Right renal cortex interstitium (tissue), 3 donors: ENCODE results near the gene NR5A1. TPM values are rescaled to one million over a fixed set of nuclear protein-coding genes. Genes with fewer than 3 reads are reported as not detected.

ENCODE experiments used
- DNase-seq, 3 donors: peaks; one replicate each; pipeline ENCODE4 v3.0.0-alpha.2; 2013; ENCODE audit warnings: low read depth in 3 of 3, low spot score in 2 of 3
- polyA plus RNA-seq, 3 donors: library from polyadenylated mRNA; unstranded; fragments of 120-200 nt; gene quantifications; one replicate each; pipeline ENCODE4 v1.2.1, GENCODE V29; 2013; ENCODE audit not compliant: insufficient read length in 3 of 3

The NR5A1 gene
- under 1 TPM in 1 of 3 donors, not detected in 2; 0.11 TPM for polyA plus RNA-seq

GRCh38 chr9:124506931-124507879 is at the start of gene NR5A1:
Gene NR5A1 (minus strand): TSS chr9:124507399. CDS start chr9:124503395, 4,004 bp downstream.
- DNase-seq, result no peak

- DNase-seq, result no peak
These were observed 47.8 kb upstream of the NR5A1 start for GRCh38 chr9:124555043-124555442.

- no peak for DNase-seq
These were observed 46.5 kb upstream of the NR5A1 start for GRCh38 chr9:124553738-124554137.

- DNase-seq, result no peak
These were observed 45.0 kb upstream of the NR5A1 start for GRCh38 chr9:124552273-124552605.

GRCh38 chr9:124551472-124552272 is 44.5 kb upstream of the NR5A1 start:
- peak; percentile 16 to 31 (median 24) for DNase-seq

GRCh38 chr9:124550072-124550471 is 42.9 kb upstream of the NR5A1 start:
- DNase-seq, result no peak

GRCh38 chr9:124549016-124549415 is 41.8 kb upstream of the NR5A1 start:
- DNase-seq, result no peak

- DNase-seq, result no peak
These were observed 37.3 kb upstream of the NR5A1 start for GRCh38 chr9:124544535-124544934.

- no peak for DNase-seq
These were observed 34.6 kb upstream of the NR5A1 start for GRCh38 chr9:124541824-124542223.

GRCh38 chr9:124537926-124538325 is 30.7 kb upstream of the NR5A1 start:
- DNase-seq, result no peak

- no peak for DNase-seq
These were observed 28.6 kb upstream of the NR5A1 start for GRCh38 chr9:124535846-124536245.

- no peak for DNase-seq
These were observed 25.7 kb upstream of the NR5A1 start for GRCh38 chr9:124532897-124533296.

GRCh38 chr9:124531115-124531514 is 23.9 kb upstream of the NR5A1 start:
- DNase-seq, result no peak

- no peak for DNase-seq
These were observed 23.0 kb upstream of the NR5A1 start for GRCh38 chr9:124530246-124530645.

GRCh38 chr9:124527781-124528180 is 20.6 kb upstream of the NR5A1 start:
- DNase-seq, result no peak

GRCh38 chr9:124526174-124526573 is 19.0 kb upstream of the NR5A1 start:
- DNase-seq, result no peak

GRCh38 chr9:124522121-124523098 is 15.2 kb upstream of the NR5A1 start:
- no peak for DNase-seq

- no peak for DNase-seq
These were observed 13.9 kb upstream of the NR5A1 start for GRCh38 chr9:124521142-124521541.

GRCh38 chr9:124520206-124520596 is 13.0 kb upstream of the NR5A1 start:
- no peak for DNase-seq

GRCh38 chr9:124518116-124518515 is 10.9 kb upstream of the NR5A1 start:
- DNase-seq, result no peak
